NK-92 (cell line): ENCODE measurements around the gene ADAT3.
"Not testable (repeated sequence)": the region's sequence is repeated elsewhere in the genome, so short reads cannot be mapped to it uniquely, and the experiment has no call there.

Source experiments
- DNase-seq: peaks from one replicate; lab custom pipeline; 2025; ENCODE audit not compliant: unreplicated experiment; lab: John Stamatoyannopoulos, UW

The ADAT3 gene

DNA sequence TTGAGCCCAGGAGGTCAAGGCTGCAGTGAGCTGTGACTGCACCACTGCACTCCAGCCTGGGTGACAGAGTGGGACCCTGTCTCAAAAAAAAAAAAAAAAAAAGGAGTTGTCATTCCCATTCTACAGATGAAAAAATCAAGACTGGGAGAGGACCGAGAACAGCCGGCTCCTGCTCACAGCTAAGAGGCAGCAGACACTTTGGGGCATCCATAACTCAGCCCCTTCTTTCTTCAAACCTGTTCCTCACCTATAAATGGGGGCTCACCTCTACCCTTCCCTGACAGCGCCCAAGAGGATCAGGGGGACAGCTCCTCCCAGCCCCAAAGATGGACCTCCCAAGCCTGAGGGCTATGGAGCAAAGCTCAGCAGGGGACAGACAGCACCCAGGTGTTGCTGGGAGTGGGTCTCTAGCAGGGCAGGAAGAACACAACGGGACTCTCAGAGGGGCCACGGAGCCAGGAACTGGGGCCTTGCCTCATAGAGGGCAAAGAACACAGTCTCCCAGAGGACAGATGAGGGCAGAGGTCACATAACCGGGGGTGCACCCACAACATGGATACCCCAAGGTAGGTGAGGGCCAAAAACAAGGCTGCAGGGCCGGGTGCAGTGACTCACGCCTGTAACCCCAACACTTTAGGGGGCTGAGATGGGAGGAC lies 38.4 kb upstream of the ADAT3 start:
- no peak for DNase-seq

DNA sequence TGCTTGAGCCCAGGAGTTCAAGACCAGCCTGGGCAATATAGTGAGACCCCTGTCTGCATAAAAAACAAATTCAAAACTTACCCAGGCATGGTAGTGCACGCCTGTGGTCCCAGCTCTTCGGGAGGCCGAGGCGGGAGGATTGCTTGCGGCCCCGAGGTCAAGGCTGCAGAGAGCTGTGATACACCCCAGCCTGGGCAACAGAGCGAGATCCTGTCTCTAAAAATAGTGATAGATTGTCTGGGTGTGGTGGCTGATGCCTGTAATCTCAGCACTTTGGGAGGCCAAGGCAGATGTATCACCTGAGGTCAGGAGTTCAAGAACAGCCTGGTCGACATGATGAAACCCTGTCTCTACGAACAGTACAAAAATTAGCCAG lies 37.9 kb upstream of the ADAT3 start:
- DNase-seq = no peak

DNA sequence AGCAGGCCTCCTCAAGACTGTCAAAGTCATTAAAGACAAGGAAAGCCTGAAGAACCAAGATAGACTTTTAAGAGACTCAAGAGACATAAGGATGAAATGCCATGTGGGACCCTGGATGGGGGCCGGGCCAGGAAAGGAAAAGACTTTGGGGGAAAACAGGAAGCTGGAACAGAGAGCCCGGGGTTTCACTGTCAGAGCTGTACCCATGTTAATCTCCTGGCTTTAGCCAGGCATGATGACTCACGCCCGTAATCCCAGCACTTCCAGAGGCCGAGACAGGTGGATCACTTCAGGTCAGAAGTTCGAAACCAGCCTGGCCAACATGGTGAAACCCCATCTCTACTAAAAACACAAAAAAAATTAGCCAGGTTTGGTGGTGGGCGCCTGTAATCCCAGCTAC lies 36.2 kb upstream of the ADAT3 start:
- no peak for DNase-seq

DNA sequence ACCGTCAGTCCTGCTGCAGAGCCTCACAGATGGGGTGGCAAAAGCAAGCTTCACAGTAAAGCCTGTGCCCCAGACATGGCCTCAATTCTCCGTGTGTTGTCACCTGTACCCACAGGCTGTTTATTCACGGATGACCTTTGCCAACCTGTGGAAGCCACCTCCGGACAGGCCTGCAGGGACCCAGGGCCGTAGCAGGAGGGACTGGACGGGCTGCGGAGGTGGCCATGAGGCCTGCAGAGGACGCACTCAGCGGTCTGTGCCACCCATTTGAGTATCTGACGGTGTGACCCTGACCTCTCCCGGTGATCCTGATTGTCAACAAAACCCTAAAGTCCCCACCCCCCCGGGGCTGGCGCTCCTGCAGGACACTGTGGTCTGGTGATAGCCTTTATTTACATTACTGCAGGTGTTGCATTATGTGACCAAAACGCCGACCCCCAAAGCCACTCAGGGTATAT lies 34.0 kb upstream of the ADAT3 start:
- no peak for DNase-seq

DNA sequence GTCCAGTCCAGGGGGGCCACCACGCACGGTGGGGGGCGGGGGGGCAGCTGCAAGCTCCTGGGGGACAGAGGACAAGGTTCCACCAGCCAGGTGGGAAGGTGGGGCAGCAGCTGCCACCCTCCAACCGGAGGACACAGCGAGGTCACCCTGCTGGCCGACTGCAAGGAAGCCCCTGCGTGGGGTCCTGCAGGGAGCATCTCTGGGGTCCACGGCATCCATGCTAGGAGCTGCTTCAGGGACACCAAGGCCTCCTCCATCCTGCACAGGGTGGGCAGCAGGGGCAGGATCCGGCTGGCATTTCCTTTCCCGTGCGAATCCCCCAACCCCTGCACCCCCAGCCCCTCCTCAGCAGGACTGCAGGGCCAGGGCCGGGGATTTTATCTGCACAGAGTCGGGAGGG lies 33.6 kb upstream of the ADAT3 start:
- no peak for DNase-seq

DNA sequence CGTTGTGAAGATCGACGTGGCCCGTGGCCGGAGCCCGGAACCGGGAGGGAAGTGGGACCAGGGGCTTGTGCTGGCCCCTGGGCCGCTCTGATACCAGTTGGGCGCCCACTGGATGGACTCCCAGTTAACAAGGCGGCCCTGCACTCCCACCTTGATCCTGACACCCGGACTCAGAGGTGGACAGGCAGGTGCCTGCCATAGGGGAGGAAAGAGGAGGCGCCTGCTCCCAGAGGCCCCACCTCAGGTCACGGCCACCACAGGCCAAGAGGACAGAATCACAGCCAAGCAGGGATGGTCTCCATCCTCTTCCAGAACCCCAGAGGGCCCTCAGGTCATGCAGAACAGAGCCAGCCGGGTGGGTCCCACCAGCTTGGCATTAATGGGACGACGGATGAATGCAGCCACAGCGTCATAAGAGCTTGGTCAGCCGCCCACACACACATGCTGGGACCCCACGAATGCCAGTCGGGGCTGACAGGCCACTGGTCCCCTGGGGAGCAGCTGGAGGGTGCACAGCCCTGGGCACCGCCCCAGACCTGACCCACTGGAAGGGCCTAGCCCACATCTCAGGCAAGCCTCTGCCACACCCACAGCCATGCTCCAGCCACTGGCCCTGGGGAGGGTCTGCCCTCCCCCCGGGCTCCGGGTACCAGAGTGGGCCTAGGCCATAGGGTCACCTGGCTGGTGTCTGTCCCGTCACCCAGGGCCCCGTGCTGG lies 32.2 kb upstream of the ADAT3 start:
- DNase-seq = no peak

DNA sequence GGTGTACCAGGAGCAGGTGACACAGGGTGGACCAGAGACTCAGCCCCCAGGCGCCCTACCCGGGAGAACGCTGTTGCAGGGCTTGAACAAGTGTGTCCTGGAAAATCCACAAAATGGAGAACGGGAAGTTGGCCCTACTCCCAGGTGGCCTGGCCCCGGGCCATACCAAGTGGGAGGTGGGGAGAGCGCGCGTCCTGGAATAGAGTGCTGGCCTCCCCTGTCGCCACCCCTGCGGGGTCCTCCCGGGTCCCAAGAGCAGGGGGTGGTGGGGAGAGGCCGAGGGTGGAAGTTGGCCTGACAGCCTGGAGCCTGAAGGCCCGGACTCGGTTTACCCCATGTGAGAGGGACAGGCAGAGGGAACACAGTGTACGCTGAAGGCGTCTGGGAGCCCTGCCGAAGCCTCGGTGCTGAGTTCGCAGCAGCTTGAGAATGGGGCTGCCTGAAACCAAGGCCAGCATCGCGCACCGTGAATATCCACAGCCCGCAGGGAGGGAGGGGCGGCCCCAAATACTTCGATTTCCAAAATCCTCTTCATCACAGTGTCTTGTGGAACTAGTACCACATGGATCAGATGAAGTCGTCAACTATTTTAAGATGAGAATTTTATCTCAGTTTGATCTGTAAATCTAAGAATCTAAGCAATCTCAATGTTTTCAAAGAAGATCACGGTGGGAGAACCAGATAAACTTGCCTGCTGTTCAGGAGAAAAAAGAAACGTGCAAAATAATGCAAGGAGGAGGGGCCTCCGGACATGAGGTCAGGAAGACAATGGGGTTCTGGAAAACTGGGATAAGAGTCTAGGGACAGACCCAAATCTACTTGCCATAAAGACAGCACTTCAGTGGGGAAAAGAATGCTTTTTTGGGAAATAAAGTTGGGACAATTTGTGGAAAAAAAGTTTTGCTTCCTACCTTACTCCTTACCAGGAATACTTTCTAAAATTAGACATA lies 31.4 kb upstream of the ADAT3 start:
- no peak for DNase-seq

DNA sequence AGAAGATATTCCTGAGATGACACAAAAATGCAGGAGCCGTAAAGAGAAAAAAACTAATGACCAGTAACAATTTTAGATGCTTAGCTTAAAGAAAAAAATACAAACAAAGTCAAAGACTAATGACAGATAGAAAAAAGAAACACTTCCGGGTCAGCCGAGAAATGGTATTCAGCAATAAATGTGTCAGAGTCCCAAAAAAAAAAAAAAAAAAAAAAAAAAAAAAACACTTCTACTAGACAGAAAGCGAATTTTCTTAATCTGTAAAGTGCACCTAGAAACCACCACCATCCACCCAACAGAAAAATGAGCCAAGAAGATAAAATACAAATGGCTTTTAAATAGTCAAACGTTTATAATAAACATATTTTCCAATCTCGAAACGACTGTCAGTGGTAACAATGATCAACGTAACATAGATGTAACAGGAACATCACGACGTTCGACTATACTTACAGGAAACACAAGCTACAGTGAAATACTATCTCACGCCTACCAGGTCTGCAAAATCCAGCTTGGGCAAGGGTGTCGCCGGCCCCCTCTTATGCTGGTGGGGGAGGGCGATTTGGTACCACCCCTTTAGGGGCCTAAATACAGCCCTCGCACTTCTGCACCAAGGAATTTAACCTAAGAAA lies 30.5 kb upstream of the ADAT3 start:
- DNase-seq = no peak

DNA sequence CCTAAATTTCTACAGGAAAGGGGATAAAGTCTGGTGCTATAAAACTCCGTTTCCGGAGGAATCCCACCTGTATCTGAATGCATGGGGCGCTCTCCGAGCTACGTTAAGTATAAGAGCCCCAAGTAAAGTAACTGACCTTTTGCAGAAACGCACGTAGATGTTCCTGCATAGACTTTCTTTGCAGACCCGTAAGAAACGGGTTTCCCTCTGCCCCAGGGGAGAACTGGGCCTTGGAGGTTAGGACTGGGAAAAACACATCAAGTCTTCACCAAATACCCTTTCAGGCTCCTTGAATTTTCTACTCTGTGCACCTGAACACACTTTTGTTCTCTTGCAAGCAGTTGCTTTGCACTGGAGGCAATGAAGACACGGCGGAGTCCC lies 29.9 kb upstream of the ADAT3 start:
- not testable (repeated sequence) for DNase-seq

DNA sequence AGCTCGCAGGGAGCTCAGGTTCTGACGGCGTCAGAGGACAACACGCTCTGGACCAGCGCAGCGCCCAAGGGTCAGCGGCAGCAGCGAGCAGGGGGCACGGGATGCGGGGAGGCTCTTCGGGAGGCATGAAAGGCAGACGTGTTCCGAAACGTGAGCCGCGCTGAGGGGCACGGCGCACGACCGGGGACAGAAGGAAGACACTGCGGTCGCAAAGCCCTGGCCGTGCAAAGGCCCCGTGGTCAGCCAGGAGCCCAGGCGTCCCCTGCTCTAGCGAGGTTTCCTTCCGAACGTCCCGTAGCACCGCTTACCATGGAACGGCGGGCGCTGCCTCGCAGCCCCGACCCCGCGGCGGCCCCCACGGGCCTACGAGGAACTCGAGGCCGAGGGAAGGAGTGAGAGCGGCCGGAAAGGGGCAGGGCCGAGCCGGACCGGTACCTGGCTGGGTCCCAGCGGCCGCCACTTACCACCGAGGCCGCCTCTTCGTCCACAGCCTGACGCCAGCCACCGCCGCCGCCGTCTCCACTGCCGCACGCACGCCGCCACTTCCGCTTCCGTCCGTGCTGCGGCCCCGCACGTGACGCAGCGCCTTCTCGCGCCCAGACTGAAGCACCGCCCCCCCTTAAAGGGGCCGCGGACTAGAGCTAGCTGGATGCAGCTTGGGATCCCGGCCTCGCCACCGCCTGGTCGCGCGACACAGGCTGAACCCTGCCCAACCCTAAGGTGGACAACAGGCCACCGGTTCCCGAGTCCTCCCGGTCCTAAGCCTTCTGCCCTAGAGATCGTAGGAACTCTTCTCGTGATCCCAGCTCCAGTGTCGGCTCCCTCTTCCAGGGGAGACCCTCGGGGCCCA lies 29.3 kb upstream of the ADAT3 start:
- DNase-seq = no peak

DNA sequence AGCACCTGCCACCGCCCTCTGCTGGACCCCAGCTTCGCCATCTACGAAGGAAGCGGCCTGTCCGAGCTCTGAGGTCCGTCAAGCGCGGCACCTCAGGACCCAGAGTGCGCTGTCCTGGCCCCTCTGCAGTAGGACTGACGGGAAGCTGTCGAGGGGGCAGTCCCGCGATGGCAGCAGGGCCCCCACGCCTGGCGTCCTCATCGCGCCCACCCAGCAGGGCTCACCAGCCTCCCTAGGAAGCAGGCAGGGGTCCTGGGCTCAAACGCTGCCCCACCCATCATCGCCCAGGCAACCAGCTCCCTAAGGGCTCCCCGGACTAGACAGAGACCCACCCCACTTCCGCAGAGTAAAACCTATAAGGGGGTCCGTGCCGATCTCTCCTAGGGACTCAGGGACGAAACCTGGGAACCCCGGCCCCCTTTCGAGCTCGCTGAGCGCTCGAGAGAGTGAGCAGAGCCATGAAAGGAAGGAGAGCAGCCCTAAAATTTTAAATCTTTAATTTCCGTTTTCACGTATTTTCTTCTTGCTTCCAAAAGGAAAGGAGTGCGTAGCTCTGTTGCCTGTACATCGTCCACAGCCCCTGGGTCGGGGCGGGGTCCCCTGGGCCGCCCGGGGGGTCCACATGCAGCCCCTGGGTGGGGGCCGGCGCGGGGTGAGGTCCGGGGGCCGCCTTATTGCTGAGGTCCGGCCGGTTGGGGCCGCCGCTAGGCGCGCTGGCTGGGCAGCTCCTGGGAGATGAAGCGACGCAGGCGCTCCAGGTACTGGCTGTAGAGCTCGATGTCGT lies 28.5 kb upstream of the ADAT3 start:
- DNase-seq = not testable (repeated sequence)

DNA sequence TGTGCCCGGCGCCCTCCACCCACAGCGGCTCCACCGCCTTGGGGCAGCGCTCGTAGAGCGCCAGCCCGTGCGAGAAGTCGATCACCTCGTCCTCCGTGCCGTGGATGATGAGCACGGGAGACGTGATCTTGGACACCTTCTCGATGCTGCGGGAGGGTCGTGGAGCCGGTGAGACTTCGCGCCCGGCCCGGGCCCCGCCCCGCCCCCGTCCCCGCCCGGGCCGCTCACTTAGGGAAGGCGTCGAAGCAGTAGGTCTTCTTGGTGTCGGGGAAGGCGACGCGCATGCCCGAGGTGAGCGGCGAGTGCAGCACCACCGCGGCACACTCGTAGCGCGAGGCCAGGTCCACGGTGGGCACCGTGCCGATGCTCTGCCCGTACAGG lies 27.9 kb upstream of the ADAT3 start:
- not testable (repeated sequence) for DNase-seq

DNA sequence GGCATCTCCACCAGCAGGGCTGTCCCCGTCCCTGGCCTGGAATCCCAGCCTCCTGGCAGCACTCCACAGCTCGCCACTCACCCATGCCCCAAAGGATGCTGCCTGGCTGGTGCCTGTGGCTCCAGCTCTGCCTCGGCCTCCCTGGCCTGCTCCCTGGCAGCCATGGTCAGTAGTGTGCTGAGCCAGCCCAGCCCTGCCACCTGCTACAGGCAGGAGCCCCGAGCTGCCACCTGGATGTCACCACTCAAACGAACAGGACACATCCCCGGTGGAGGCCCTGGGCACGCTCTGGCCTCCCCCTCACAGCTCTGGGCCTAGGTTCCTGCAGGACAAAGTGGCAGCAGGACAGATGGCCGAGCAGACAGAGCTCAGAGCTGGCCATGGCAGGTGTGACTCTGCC lies 26.6 kb upstream of the ADAT3 start:
- not testable (repeated sequence) for DNase-seq

DNA sequence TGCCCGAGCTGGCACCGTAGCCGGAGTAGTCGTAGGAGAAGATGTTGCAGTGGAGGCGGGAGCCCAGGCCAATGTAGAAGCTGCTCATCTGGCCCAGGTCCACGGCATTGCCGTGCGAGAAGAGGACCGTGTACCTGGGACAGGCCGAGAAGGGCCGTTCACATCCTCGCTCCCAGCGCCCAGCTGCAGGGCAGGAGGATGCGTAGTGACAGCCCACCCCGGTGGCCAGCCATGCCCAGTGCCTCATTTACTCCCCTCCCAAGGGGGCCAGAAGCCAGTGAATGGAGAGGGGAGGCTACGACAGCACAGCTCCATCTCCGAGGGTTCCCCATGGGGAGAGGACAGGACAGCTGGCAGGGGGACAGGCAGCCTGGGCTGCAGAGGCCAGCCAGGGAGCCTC lies 25.2 kb upstream of the ADAT3 start:
- DNase-seq = not testable (repeated sequence)

DNA sequence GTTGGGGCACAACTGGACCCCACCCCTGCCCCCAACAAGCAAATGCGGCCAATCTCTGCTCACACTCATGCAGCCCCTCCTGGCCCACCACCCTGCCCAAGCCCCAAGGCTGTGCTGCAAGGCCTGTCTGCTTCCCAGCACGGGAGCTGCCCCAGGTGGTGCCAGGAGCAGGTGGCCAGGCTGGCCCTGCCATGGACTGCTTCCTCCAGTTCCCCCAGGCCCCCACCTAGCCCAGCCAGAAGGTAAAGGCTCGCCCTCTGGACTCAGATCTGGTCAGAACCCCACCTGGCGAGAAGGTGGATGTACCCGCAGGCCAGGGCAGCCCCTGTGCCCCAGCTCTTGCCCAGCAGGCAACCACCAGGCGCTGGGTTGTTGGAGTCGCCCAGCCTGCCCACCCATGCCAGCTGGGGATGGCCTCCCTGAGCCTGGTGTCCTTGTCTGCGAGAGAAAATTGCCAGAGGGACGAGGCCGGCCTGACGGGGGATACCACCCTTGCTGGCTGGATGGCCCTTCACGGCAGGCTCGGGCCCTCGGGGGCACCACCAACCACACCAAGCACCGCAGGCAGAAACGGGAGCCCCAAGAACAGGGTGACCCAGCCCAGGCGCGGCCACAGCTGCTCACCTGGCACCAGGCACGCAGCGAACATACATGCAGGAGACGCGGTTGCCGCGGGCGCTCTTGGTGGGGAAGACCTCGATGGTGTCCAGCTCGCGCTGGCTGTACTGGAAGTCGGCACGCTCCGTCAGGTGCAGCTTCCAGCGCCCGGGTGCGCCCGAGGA lies 24.4 kb upstream of the ADAT3 start:
- no peak for DNase-seq

DNA sequence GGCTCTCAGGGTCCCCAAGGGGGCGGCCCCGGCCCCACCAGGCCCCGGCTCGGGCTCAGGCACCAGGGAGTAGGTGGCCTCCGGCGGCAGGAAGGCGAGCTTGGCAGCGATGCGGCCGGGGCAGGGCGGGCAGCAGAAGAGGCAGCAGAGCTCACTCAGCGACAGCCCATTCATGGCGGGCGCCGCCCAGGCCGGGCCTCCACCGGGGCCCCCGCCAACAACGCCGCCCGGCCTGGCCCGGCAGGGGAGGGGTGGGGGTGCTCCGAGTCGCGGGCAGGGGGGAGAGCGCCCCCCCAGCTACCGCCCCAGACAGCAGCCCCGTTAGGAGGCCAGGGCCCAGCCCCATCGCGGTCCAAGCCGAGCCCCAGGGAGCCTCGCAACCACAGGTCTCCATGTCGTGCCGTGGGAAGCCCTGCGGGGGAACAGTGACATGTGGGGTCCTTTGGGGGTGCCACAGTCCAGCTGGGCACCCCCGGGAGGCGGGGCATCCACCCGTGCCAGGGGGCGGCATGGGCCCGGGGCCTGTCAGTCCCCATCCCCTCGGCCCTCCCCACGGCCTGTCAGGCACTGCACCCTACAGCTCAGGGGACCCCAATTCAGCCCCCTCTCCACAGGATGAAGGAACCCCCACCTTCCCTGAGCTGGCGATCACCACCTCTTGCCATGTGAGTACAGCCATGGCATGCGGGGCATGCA lies 23.7 kb upstream of the ADAT3 start:
- not testable (repeated sequence) for DNase-seq

DNA sequence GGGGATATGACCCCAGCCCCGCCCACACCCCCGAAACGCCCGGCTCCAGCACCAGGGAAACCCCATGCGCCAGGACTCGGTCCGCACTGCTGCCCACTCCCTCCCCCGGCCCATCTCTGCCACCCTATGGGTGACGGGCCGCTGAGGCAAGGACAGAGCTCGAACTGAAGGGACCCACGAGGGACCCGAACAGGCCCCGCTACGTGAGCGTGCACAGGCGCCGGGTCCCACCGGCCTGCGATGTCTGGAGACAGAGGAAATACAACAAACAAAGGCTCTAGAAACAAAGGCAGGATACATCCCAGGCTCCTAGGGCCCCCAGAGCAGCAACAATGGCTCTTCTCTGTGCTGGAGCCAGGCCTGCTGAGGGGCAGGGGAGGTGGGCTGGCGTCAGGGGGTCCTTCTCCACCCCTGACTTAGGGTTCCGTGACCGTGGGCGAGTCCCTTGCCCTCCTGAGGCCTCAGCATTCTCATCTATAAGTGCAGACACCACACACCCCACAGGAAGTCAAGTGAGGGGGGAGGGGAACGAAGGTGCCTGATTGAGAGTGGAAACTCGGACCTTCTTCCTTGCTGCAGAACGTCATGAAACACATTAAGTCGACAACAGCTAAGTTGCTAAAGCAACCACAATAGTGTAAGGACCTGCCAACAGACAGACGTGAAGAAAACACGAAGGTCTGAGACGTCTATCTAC lies 23.0 kb upstream of the ADAT3 start:
- DNase-seq = no peak
